ENCODE measurements around the gene KCNQ1. TPM values are rescaled to one million over a fixed set of nuclear protein-coding genes. Genes with fewer than 3 reads are reported as not detected.

Gene KCNQ1
- total RNA-seq, 1 experiment from 2014 or later: 2.3 TPM

DNA sequence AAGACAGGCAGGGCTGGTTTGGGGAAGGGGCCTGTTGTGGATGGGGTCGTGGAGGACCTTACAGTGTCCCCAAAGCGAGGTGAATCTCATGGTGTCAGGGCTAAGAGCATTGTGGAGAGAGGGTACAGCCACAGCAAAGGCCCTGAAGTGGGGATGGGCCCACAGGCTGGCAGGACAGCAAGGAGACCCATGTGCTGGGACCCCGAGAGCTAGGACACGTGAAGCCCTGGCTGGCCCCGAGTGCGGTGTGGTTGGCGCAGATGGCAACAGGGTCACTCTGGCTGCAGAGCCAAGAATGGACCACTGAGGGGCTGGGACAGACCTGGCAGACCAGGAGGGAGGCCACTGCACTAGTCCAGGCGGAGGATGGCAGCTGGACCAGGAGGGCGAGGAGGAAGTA lies 285.0 kb downstream of the KCNQ1 start:
- H3K27ac ChIP-seq (ENCODE audit: insufficient read length, low read depth, low read length): no peak overlapping the region
- no peak overlapping the region for H2BK5ac ChIP-seq (ENCODE audit: insufficient read length, low read length)
- no peak for DNase-seq
- H3K4me2 ChIP-seq (ENCODE audit: insufficient read depth, insufficient read length, low read length): no peak overlapping the region
- H4K91ac ChIP-seq (ENCODE audit: insufficient read length, low read depth, low read length): no peak overlapping the region
- TF ChIP-seq, protein P1, sequence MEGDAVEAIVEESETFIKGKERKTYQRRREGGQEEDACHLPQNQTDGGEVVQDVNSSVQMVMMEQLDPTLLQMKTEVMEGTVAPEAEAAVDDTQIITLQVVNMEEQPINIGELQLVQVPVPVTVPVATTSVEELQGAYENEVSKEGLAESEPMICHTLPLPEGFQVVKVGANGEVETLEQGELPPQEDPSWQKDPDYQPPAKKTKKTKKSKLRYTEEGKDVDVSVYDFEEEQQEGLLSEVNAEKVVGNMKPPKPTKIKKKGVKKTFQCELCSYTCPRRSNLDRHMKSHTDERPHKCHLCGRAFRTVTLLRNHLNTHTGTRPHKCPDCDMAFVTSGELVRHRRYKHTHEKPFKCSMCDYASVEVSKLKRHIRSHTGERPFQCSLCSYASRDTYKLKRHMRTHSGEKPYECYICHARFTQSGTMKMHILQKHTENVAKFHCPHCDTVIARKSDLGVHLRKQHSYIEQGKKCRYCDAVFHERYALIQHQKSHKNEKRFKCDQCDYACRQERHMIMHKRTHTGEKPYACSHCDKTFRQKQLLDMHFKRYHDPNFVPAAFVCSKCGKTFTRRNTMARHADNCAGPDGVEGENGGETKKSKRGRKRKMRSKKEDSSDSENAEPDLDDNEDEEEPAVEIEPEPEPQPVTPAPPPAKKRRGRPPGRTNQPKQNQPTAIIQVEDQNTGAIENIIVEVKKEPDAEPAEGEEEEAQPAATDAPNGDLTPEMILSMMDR (conservative IDR thresholded peaks at IDR 0.05): no peak
- Mint-ChIP-seq H3K27me3 (ENCODE audit: low read depth) (peaks cover 97% of the 10 kb centered on the region), H3K4me1 (peaks cover 4 to 6% of the 10 kb centered on the region in 2 experiments; a peak in 2 of 4 replicates), H3K9me3 (no peaks in the 10 kb centered on the region; a peak in 1 of 5 replicates), H3K4me3 (no peak overlapping the region), H3K27ac (no peak overlapping the region), H3K36me3 (ENCODE audit: insufficient read depth in 1 of 3, low read depth in 3 of 3) (no peaks in the 10 kb centered on the region)
- no peak overlapping the region for H2BK12ac ChIP-seq (ENCODE audit: insufficient read length, low read depth, low read length)
- no peak overlapping the region for H4K5ac ChIP-seq (ENCODE audit: insufficient read length, low read depth, low read length)
- no peak overlapping the region for H2AK5ac ChIP-seq (ENCODE audit: insufficient read length, low read length)
- no peaks in the 10 kb centered on the region for H4K20me1 ChIP-seq (ENCODE audit: control insufficient read depth, insufficient read depth, insufficient read length)
- no peaks in the 10 kb centered on the region for H3K9me3 ChIP-seq (ENCODE audit: control insufficient read depth, low read depth, low read length)
- H2BK20ac ChIP-seq (ENCODE audit: low read depth, low read length, poor library complexity, severe bottlenecking): no peak overlapping the region
- no peak overlapping the region for H3K4ac ChIP-seq (ENCODE audit: low read depth, low read length)
- no CpG with 5 or more reads among the region's 9 CpGs for WGBS (ENCODE audit: extremely low coverage, insufficient read length, low lambda C conversion rate)
- H2BK15ac ChIP-seq (ENCODE audit: low read depth, low read length): no peak overlapping the region
- H3K14ac ChIP-seq (ENCODE audit: insufficient read depth, low read length): no peak overlapping the region
- H4K8ac ChIP-seq (replicated peaks; ENCODE audit: insufficient read length, low read depth, low read length): no peak overlapping the region
- no peak overlapping the region for H3K23ac ChIP-seq (ENCODE audit: insufficient read length, low read depth, low read length)
- no peaks in the 10 kb centered on the region for H3K79me1 ChIP-seq (ENCODE audit: insufficient read depth, low read depth, low read length, poor library complexity, severe bottlenecking)
- H3K18ac ChIP-seq (ENCODE audit: insufficient read length, low read depth, low read length): no peak overlapping the region
- no peaks in the 10 kb centered on the region for H3K4me1 ChIP-seq (ENCODE audit: insufficient read depth, low read length)
- H3K79me2 ChIP-seq (ENCODE audit: insufficient read depth, low read length): no peaks in the 10 kb centered on the region
- no peaks in the 10 kb centered on the region; the same call in 1 of the 2 replicates for H3K27me3 ChIP-seq (ENCODE audit: insufficient read depth, low read length)
- H2BK120ac ChIP-seq (ENCODE audit: low read depth, low read length, poor library complexity, severe bottlenecking): no peak overlapping the region
- H2AFZ ChIP-seq (ENCODE audit: low read length): no peak overlapping the region
- no peak overlapping the region for H3T11ph ChIP-seq (ENCODE audit: low read length)
- H3K23me2 ChIP-seq (ENCODE audit: insufficient read length, low read depth, low read length, poor library complexity, severe bottlenecking): no peaks in the 10 kb centered on the region
- no peak overlapping the region for H3K9ac ChIP-seq (ENCODE audit: extremely low read depth, insufficient read length, low read length)
- H3K56ac ChIP-seq (ENCODE audit: insufficient read length, low read depth, low read length): no peak overlapping the region

All from H9 (cell line).